LNCAP (cell line): ENCODE data around the gene CAMTA1.

Experiments
- CTCF ChIP-seq: fragments of 450-650 bp; IDR thresholded peaks from 2 replicates; pipeline ENCODE4 v1.5.1; 2017; ENCODE audit warnings: mild to moderate bottlenecking

CAMTA1 gene

GRCh38 chr1:7558921-7559869, 773.9 kb downstream of the CAMTA1 start:
- TF ChIP-seq CTCF: no peak

GRCh38 chr1:7560128-7560527, 774.9 kb downstream of the CAMTA1 start:
- no peak for TF ChIP-seq CTCF

- no peak for TF ChIP-seq CTCF
Measured at GRCh38 chr1:7560601-7561181, 775.4 kb downstream of the CAMTA1 start.

- TF ChIP-seq CTCF: no peak; the same call in 1 of the 2 replicates
Measured at GRCh38 chr1:7561331-7561921, 776.2 kb downstream of the CAMTA1 start.

GRCh38 chr1:7561936-7562728, 776.9 kb downstream of the CAMTA1 start:
- no peak for TF ChIP-seq CTCF

GRCh38 chr1:7562729-7563605, 777.7 kb downstream of the CAMTA1 start:
- TF ChIP-seq CTCF: no peak
